ENCODE results near the gene NAA20. TPM values are rescaled to one million over a fixed set of nuclear protein-coding genes. Genes with fewer than 3 reads are reported as not detected.
A peak's percentile ranks its signal among the peaks of the same experiment; 100 is the strongest.

The NAA20 gene, protein sequence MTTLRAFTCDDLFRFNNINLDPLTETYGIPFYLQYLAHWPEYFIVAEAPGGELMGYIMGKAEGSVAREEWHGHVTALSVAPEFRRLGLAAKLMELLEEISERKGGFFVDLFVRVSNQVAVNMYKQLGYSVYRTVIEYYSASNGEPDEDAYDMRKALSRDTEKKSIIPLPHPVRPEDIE
- 63.4 TPM for total RNA-seq

DNA sequence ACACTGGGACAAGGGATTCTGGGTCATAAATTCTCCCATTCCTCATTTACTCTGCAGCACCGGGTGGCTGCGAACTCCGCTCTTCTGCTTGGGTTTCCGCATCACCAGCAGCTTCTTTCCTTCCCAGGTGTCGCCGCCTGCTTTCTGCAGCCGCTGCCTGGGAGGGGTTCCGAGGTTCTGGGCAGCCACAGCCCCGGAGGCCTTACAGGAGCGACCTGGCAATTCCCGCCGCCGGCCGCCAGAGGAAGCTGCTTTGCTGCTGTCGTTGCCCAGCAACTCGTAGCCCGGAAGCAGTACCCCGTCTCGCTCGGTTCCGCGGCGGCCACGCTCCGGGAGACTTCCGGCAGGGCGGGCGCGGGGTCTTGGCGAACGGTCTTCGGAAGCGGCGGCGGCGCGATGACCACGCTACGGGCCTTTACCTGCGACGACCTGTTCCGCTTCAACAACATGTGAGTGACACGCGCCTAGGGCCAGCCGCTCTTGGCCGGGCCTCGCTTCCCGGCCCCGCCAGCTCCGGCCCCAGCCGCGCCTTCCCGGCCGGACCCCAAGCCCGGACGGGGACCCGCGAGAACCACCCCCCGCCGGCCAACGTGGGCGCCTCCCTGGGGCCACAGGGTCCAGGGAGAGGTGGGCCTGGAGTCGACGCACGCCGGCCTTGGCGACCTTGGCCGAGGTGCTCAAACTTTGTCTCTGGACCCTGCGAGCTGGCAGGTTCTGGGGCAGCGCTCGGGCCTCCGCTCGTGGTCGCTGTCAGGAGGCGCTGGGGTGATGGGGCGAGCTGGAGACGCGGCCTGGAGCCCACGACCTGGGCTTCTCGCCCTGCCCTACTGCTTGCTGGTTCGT lies at the start of gene NAA20:
Gene NAA20, plus strand, starts transcription at position 362 of the 843 bp plus-strand sequence. Its CDS starts 35 bp downstream, at position 397.
- peak; percentile 95 for DNase-seq (ENCODE audit: low spot score)

DNA sequence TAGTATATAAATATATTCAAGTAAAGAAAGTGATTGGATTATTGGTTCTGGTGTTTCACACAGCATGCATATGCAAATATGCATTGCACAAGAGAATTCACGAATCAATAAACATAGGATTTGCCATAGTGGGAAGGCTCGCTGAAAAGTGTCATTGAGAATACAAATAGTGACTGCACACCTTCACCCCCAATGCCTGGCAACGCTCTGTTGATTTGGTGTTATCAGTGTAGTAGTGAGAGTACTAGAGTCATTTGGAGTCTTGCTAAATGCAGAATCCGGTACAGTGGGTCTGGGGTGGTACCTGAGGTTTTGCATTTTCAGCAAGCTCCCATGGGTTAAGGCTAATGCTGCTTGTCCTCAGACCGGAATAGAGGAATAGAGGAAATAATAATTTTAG lies 49.7 kb upstream of the NAA20 start:
- DNase-seq (ENCODE audit: low spot score) = no peak

DNA sequence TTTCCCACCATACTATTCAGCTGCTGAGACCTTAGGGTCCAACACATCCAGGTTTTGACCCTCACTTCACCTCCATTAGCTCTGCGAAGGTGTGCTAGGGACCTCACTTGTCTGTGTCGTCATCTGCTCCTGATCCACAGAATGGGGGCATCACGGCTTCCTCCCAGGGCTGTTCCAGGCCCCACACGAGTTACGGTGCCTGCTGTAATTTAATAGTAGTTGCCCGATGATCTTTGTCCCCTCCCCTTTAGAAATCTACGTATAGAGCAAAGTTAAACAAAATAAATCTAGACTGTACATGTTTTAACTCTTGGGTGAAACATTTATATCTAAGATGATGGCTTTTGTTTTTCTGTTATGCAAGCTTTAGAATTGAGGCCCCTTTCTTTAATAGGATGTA lies 49.1 kb upstream of the NAA20 start:
- no peak for DNase-seq (ENCODE audit: low spot score)

GRCh38 chr20:19968466-19969073 lies 48.6 kb upstream of the NAA20 start:
- no peak for DNase-seq (ENCODE audit: low spot score)

GRCh38 chr20:19969106-19969505 lies 48.1 kb upstream of the NAA20 start:
- DNase-seq (ENCODE audit: low spot score) = no peak

GRCh38 chr20:19969507-19970255 lies 47.5 kb upstream of the NAA20 start:
- no peak for DNase-seq (ENCODE audit: low spot score)

- DNase-seq (ENCODE audit: low spot score) = no peak
Observed at GRCh38 chr20:19970256-19970765, 46.9 kb upstream of the NAA20 start.

GRCh38 chr20:19971116-19971515 lies 46.0 kb upstream of the NAA20 start:
- DNase-seq (ENCODE audit: low spot score) = no peak

DNA sequence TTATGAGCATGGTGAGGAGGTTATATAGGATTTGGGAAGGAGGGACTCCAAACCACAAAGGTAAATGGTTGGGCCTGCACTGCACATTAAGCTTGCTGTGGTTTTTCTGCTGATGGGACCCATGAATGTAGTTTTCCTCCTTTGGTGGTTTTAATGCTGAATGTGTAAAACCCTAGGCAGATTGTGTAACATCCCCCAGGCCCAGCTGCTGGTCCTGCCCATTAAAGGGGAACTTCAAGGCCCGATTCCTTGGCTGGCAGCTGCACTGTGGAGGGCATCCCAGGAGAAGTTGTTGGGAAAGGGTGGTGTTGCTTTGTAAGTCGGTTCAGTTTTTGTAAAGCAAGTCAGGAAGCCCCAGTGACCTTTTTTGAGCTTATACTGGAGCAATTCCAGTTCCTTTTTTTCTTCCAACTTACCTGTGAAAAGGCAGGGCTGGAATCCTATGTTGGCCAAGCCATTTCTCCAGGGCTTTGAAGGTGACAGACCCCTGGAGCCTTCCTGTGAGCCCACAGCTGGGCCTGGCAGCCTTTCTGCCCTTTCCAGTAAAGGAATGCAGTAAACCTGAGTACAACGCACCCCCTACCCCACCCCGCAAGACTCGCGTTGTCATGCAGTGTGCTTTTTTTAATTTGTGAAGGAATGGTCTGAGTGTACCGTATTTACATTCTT lies 43.1 kb upstream of the NAA20 start:
- peak; percentile 75 for DNase-seq (ENCODE audit: low spot score)

GRCh38 chr20:19974630-19975435 lies 42.3 kb upstream of the NAA20 start:
- DNase-seq (ENCODE audit: low spot score) = peak; percentile 90

- no peak for DNase-seq (ENCODE audit: low spot score)
Observed at GRCh38 chr20:19975436-19975799, 41.7 kb upstream of the NAA20 start.

DNA sequence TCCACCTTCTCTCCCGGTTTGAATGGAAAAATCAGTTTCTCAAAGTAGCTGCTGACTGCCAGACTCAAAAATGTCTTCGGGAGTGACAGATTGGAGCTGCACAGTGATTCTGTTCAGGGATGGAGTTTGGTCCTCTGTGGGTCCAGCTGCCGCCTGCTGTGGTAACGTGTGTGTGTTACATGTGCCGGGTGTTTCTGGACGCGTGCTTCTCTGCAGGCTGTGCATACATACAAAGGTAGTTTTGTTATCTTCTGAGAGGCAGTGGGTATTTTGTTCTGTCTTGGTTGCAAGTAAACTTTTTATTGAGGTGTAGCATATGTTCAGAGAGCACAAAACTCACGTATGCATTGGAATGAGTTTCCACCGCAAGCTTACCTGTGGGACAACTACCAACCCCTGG lies 41.3 kb upstream of the NAA20 start:
- DNase-seq (ENCODE audit: low spot score) = no peak

DNA sequence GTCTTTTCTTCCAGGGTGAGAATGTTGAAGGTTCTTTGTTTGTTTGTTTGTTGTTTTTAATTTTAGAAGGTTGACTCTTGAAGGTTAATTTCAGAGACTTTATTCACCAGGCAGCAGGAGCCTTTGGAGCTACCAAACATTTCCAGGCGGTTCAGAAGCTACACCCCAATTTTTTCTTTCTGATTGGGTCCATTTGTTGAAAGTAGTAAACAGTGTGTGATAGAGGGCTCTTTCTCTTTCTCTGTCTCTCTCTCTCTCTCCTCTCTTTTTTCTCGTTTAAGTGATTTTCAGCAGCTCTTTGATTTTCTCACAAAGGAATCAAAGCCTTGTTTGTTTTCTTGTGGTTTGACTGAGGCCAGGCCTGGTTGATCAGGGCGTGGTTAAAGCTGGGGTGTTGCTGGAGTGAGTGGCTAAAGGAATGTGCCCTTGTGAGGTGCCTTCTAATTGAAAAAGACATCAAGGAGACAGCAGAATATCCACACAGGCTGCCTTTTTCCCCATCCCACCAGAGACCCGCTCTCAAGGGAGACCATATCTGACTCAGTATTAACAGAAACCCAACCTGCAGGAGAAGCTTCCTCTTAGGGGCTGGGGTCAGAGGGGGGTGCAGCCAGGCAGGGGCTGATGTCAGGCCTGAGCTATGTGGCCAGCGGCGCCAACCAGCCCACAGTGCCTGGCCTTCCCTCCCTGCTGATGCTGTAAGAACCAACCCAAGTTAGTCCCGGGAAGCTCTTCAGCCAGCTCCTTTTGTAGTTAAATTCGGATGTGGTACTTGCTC lies 40.4 kb upstream of the NAA20 start:
- DNase-seq (ENCODE audit: low spot score) = peak; percentile 72

DNA sequence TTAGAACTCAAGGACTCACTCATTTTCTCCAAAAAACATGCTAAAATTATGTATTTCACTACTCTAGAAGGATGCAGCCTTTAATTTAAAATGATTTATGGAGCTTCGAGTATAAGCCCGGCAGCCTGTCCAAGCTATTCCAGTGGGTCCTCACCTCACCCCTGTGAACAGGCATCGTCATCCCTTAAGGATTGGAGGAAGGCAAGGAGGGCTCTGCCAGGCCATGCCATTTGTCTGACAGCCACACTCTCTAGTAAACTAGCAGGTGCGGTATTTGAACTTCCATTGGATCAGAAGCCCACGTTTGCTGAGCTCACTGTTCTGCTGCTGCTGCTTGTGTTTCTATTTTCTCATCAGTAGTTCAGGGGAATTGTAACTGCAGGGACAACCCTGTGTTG lies 39.8 kb upstream of the NAA20 start:
- no peak for DNase-seq (ENCODE audit: low spot score)

DNA sequence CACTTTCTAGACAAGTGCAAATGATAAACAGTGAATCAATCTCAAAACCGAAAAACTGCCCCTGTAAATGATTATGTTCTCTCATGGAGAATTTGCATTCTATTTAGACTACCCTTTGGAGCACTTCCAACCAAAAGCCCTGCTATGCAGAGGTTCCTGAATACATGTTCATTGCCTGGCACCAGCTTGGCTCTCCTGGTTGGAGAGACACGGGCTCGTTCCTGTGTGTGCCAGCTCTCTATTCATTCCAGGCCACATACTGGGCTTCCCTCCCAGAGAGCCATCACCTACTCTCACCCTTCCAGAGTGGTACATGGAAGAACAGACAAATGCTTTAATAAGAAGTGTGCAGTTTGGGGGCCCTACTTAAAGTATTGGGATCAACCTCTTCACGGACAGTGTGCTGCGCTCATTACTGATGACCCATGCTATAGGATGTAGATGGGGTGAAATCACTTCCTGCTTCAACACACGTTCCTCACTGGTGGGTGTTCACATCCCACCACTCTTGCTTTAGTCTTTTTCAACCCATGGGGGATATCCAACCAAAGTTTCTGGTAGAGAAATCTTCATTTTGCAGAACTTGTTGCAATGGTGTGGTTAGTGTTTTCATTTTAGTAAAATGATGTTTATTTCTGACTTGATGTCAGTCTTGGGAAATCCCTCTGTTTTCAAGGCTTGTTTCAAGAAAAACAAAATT lies 38.5 kb upstream of the NAA20 start:
- no peak for DNase-seq (ENCODE audit: low spot score)

GRCh38 chr20:19981031-19981451 lies 36.1 kb upstream of the NAA20 start:
- DNase-seq (ENCODE audit: low spot score) = no peak

- no peak for DNase-seq (ENCODE audit: low spot score)
Observed at GRCh38 chr20:19986419-19986818, 30.7 kb upstream of the NAA20 start.

- DNase-seq (ENCODE audit: low spot score) = no peak
Observed at GRCh38 chr20:19987046-19987445, 30.1 kb upstream of the NAA20 start.

- DNase-seq (ENCODE audit: low spot score) = no peak
Observed at GRCh38 chr20:19990850-19991249, 26.3 kb upstream of the NAA20 start.
